Neutrophil (primary cell): ENCODE data around the gene ACTL10.

Source experiments
- H3K27ac ChIP-seq: fragments of 200-600 bp; sonication (generic); 2 replicates; pipeline ENCODE4 v1.5.1; 2016; ENCODE audit warnings: mild to moderate bottlenecking, moderate library complexity
- H3K27me3 ChIP-seq: fragments of 200-600 bp; sonication (generic); 2 replicates; pipeline ENCODE4 v1.6.0; 2016; ENCODE audit warnings: mild to moderate bottlenecking
- H3K36me3 ChIP-seq: fragments of 200-600 bp; sonication (generic); 2 replicates; pipeline ENCODE4 v1.5.1; 2017
- H3K4me1 ChIP-seq, 2 experiments: fragments of 200-600 bp in 1 of 2; sonication (generic) in 1 of 2; 1 replicate in 1 of 2; 2 replicates in 1 of 2; pipeline versions ENCODE4 v1.5.1 to v1.6.1; 2013 to 2016; ENCODE audit warnings: low read depth in 1 of 2, low read length in 1 of 2, mild to moderate bottlenecking in 1 of 2, moderate library complexity in 1 of 2; ENCODE audit not compliant: control insufficient read depth in 1 of 2, insufficient read depth in 1 of 2
- H3K4me3 ChIP-seq, 2 experiments: fragments of 200-600 bp in 1 of 2; sonication (generic) in 1 of 2; 1 replicate in 1 of 2; 2 replicates in 1 of 2; pipeline ENCODE4 v1.5.1; 2013 to 2016; ENCODE audit warnings: low read depth in 1 of 2, low read length in 1 of 2, mild to moderate bottlenecking in 1 of 2, moderate library complexity in 1 of 2
- H3K9me3 ChIP-seq: fragments of 200-600 bp; sonication (generic); 2 replicates; pipeline ENCODE4 v1.5.1; 2016
- TF ChIP-seq, protein P1 (sequence below): fragments of 200-600 bp; sonication (generic); IDR thresholded peaks from 2 replicates; pipeline ENCODE4 v1.5.1; 2016; ENCODE audit warnings: antibody characterized with exemption

Gene ACTL10

DNA sequence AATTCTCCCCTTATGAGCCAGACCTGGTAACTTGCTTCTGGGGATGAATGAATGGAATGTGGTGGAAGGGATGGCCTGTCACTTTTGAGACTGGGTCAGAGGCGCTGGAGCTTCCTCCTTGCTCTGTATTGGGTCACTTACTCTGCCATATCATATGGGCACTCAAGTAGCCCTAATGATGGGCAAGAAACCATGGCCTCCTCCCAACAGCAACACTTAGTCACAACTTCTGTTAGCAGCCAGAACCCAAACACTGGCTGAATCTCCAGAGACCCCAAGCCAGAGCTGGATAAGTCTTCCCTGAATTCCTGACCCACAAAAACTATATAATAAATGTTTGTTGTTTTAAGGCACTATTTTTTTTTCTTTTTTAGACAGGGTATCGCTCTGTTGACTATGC lies 13.9 kb downstream of the ACTL10 start:
- Histone ChIP-seq H3K4me1 (peaks cover 11 to 13% of the 10 kb centered on the region in 2 experiments), H3K27me3 (no peaks in the 10 kb centered on the region), H3K9me3 (no peaks in the 10 kb centered on the region), H3K27ac (no peak overlapping the region), H3K4me3 (no peak overlapping the region), H3K36me3 (peaks cover 5% of the 10 kb centered on the region)
- TF ChIP-seq, protein P1, sequence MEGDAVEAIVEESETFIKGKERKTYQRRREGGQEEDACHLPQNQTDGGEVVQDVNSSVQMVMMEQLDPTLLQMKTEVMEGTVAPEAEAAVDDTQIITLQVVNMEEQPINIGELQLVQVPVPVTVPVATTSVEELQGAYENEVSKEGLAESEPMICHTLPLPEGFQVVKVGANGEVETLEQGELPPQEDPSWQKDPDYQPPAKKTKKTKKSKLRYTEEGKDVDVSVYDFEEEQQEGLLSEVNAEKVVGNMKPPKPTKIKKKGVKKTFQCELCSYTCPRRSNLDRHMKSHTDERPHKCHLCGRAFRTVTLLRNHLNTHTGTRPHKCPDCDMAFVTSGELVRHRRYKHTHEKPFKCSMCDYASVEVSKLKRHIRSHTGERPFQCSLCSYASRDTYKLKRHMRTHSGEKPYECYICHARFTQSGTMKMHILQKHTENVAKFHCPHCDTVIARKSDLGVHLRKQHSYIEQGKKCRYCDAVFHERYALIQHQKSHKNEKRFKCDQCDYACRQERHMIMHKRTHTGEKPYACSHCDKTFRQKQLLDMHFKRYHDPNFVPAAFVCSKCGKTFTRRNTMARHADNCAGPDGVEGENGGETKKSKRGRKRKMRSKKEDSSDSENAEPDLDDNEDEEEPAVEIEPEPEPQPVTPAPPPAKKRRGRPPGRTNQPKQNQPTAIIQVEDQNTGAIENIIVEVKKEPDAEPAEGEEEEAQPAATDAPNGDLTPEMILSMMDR = no peak

GRCh38 chr20:33681288-33681687 lies 14.5 kb downstream of the ACTL10 start:
- Histone ChIP-seq H3K27ac (no peak overlapping the region), H3K27me3 (no peaks in the 10 kb centered on the region), H3K36me3 (peaks cover 5% of the 10 kb centered on the region), H3K9me3 (no peaks in the 10 kb centered on the region), H3K4me1 (peaks cover 12 to 16% of the 10 kb centered on the region in 2 experiments), H3K4me3 (no peak overlapping the region)
- TF ChIP-seq, protein P1 = no peak

DNA sequence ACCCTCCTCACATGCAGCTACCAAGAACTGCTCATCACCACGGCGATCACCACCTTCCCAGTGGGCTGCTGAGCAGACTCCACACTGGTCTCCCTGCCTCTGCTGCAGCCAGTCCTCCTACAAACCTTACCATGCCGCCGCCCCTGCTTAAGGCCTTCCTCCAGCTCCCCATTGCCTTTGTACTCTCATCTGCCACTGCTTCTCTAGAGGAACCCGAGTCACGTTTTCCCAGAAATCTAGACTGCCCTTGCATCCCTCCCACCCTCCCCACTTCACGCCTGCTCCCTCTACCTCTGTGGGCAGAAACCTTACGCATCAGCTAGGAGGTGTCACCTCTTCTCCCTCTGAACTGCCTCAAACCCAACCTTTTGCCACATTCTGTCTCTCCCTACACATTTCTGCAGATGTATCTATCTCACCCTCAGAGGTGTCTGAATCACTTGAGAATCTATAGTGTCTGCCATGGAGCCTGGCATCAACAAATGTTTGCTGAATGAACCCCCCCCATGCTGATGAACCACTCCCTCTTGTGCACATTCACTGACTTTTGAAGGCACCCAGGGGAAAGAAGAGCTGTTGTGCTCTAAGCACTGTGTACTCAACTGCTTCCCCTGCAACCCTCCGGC lies 15.1 kb downstream of the ACTL10 start:
- Histone ChIP-seq H3K36me3 (peaks cover 5% of the 10 kb centered on the region), H3K27me3 (no peaks in the 10 kb centered on the region), H3K4me3 (no peak overlapping the region), H3K4me1 (peaks cover 16 to 20% of the 10 kb centered on the region in 2 experiments), H3K27ac (no peak overlapping the region), H3K9me3 (no peaks in the 10 kb centered on the region)
- TF ChIP-seq, protein P1 = no peak

GRCh38 chr20:33684533-33685327 lies 18.0 kb downstream of the ACTL10 start:
- H3K36me3 ChIP-seq = peaks cover 3% of the 10 kb centered on the region
- no peaks in the 10 kb centered on the region for H3K27me3 ChIP-seq
- H3K9me3 ChIP-seq = no peaks in the 10 kb centered on the region
- TF ChIP-seq, protein P1 = no peak
- peaks cover 18 to 22% of the 10 kb centered on the region in 2 experiments for H3K4me1 ChIP-seq
- H3K4me3 ChIP-seq = no peak overlapping the region
- no peak overlapping the region for H3K27ac ChIP-seq

- Histone ChIP-seq H3K27ac (no peak overlapping the region), H3K4me3 (peak overlapping the region; percentile 41 to 59), H3K4me1 (peaks cover 18 to 22% of the 10 kb centered on the region in 2 experiments), H3K27me3 (no peaks in the 10 kb centered on the region), H3K9me3 (no peaks in the 10 kb centered on the region), H3K36me3 (no peaks in the 10 kb centered on the region)
- TF ChIP-seq, protein P1 = no peak
Measured at GRCh38 chr20:33685328-33686099, 18.8 kb downstream of the ACTL10 start.
